NCI-H128 (cell line): Measurements from ENCODE around the gene HES5.

ENCODE experiments used
- DNase-seq: peaks from one replicate; lab custom pipeline; 2025; ENCODE audit not compliant: unreplicated experiment; lab: John Stamatoyannopoulos, UW

Gene HES5

DNA sequence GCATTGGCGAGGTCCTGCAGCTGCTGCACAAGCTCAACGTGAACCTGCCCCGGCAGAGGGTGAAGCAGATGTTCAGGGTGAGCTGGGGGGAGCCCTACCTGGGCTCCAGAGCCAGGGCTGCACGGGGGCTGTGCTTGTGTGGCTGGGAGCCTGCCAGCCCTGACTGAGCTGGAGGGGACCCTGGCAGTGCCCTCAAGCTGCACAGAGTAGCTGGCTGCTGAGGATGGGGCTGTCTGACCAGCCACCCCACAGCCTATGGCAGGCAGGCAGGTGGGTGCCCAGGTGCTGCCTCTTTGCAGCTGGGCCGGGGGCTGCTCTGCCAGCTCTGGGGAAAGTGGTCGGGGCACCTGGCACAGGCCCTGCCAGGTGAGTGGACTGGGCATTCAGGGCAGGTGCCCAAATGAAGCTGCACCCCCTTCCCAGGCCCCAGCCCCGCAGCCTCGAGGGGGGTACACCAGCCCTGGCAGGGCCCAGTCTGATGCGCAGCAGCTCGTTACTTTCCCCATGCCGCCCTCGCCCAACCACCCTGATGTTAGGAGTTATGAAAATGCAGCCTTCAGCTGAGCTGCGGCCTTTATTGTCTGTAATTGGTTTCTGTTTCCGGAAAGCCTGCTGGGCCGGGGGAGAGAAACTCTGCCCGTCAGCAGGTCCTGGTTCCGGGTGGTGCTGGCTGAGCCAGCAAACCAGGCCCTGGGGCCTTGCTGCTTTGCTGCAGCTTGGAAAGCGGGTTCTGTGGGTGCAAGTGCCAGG lies 49.7 kb downstream of the HES5 start:
- DNase-seq = no peak

DNA sequence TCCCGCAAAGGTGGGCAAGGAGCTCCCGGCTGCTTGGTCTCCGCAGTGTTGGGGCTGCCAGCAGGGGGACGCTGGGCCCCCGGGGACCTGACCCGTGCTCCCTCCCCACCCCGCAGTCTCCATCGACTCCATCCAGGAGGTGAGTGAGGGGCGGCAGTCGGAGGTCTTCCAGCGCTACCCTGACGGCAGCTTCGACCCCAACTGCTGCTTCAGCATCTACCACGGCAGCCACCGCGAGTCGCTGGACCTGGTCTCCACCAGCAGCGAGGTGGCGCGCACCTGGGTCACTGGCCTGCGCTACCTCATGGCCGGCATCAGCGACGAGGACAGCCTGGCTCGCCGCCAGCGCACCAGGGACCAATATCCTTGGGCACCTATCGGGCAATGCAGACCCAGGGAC lies 50.4 kb downstream of the HES5 start:
- DNase-seq = no peak

- DNase-seq = no peak
Observed at GRCh38 chr1:2479186-2479585, 50.9 kb downstream of the HES5 start.
